OCI-LY1 (cell line): ENCODE results near the gene GIMAP6.
"Not testable (repeated sequence)": the region's sequence is repeated elsewhere in the genome, so short reads cannot be mapped to it uniquely, and the experiment has no call there.

Experiments
- EZH2 ChIP-seq: fragments of 200-600 bp; sonication (generic), shearing (Covaris generic); IDR thresholded peaks from 2 replicates; pipeline ENCODE4 v1.8.0; 2017; ENCODE audit warnings: borderline replicate concordance, mixed run types, mild to moderate bottlenecking, antibody characterized with exemption, low read length, moderate library complexity, mixed read lengths
- TF ChIP-seq, protein P1 (sequence below): fragments of 200-600 bp; sonication (generic), shearing (Covaris generic); IDR thresholded peaks from 2 replicates; pipeline ENCODE4 v1.5.1; 2017; ENCODE audit warnings: mild to moderate bottlenecking, antibody characterized with exemption, low read length, moderate library complexity, mixed read lengths

DNA sequence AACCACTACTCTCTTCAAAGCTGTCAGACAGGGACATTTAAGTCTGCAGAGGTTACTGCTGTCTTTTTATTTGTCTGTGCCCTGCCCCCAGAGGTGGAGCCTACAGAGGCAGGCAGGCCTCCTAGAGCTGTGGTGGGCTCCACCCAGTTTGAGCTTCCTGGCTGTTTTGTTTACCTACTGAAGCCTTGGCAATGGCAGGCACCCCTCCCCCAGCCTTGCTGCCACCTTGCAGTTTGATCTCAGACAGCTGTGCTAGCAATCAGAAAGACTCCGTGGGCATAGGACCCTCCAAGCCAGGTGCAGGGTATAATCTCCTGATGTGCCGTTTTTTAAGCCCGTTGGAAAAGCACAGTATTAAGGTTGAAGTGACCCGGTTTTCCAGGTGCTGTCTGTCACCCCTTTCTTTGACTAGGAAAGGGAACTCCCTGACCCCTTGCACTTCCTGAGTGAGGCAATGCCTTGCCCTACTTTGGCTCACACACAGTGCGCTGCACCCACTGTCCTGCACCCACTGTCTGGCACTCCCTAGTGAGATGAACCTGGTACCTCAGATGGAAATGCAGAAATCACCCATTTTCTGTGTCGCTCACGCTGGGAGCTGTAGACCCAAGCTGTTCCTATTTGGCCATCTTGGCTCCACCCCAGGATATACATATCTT, 52.1 kb downstream of the GIMAP6 start:
- TF ChIP-seq, protein P1, sequence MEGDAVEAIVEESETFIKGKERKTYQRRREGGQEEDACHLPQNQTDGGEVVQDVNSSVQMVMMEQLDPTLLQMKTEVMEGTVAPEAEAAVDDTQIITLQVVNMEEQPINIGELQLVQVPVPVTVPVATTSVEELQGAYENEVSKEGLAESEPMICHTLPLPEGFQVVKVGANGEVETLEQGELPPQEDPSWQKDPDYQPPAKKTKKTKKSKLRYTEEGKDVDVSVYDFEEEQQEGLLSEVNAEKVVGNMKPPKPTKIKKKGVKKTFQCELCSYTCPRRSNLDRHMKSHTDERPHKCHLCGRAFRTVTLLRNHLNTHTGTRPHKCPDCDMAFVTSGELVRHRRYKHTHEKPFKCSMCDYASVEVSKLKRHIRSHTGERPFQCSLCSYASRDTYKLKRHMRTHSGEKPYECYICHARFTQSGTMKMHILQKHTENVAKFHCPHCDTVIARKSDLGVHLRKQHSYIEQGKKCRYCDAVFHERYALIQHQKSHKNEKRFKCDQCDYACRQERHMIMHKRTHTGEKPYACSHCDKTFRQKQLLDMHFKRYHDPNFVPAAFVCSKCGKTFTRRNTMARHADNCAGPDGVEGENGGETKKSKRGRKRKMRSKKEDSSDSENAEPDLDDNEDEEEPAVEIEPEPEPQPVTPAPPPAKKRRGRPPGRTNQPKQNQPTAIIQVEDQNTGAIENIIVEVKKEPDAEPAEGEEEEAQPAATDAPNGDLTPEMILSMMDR, result not testable (repeated sequence)
- not testable (repeated sequence) for TF ChIP-seq EZH2
